PFSK-1 (cell line): ENCODE data around the gene NECAB2.

Experiments
- FOXP2 ChIP-seq: optimal IDR thresholded peaks from 2 replicates; pipeline ENCODE3; 2011; ENCODE audit warnings: borderline replicate concordance, control low read depth, inconsistent platforms; ENCODE audit not compliant: insufficient read depth; ENCODE audit errors: extremely low read length, extremely low read depth
- POLR2AphosphoS5 ChIP-seq: IDR thresholded peaks from 2 replicates; pipeline ENCODE4 v1.6.1; 2012; ENCODE audit warnings: low read depth, mild to moderate bottlenecking, control low read depth, low read length, moderate library complexity
- REST ChIP-seq, 2 experiments: IDR thresholded peaks; 2 replicates each; pipeline versions ENCODE4 v1.6.1 to v1.8.0; 2011 to 2012; ENCODE audit warnings: low read depth in 2 of 2, low read length in 2 of 2, control low read depth in 1 of 2, inconsistent platforms in 1 of 2, mild to moderate bottlenecking in 1 of 2, moderate library complexity in 1 of 2; ENCODE audit not compliant: insufficient read depth in 1 of 2
- SIN3A ChIP-seq: IDR thresholded peaks from 2 replicates; pipeline ENCODE4 v1.6.1; 2012; ENCODE audit warnings: mild to moderate bottlenecking, low read length, moderate library complexity, borderline replicate concordance; ENCODE audit not compliant: insufficient read depth
- TAF1 ChIP-seq: IDR thresholded peaks from 2 replicates; pipeline ENCODE4 v1.6.1; 2012; ENCODE audit warnings: low read length, control low read depth, borderline replicate concordance; ENCODE audit not compliant: insufficient read depth

Gene NECAB2

GRCh38 chr16:84026606-84027005 is 58.6 kb downstream of the NECAB2 start:
- TF ChIP-seq TAF1, result no peak
- no peak for TF ChIP-seq FOXP2
- no peak for TF ChIP-seq SIN3A
- TF ChIP-seq REST (IDR thresholded peaks at IDR 0.05; ENCODE audit: insufficient read depth in 1 of 2, low read depth in 2 of 2, low read length in 2 of 2), result no peak
- TF ChIP-seq POLR2AphosphoS5, result no peak

GRCh38 chr16:84027625-84028024 is 59.6 kb downstream of the NECAB2 start:
- no peak for TF ChIP-seq TAF1
- no peak for TF ChIP-seq REST (IDR thresholded peaks at IDR 0.05; ENCODE audit: insufficient read depth in 1 of 2, low read depth in 2 of 2, low read length in 2 of 2)
- no peak for TF ChIP-seq FOXP2
- no peak for TF ChIP-seq POLR2AphosphoS5
- TF ChIP-seq SIN3A, result no peak

- TF ChIP-seq SIN3A (no peak), REST (IDR thresholded peaks at IDR 0.05; ENCODE audit: insufficient read depth in 1 of 2, low read depth in 2 of 2, low read length in 2 of 2) (no peak), FOXP2 (no peak), POLR2AphosphoS5 (no peak), TAF1 (no peak)
Measured at GRCh38 chr16:84029297-84030047, 61.4 kb downstream of the NECAB2 start.

- TF ChIP-seq FOXP2 (no peak), SIN3A (no peak), REST (IDR thresholded peaks at IDR 0.05; ENCODE audit: insufficient read depth in 1 of 2, low read depth in 2 of 2, low read length in 2 of 2) (no peak), TAF1 (no peak), POLR2AphosphoS5 (no peak)
Measured at GRCh38 chr16:84031556-84031955, 63.5 kb downstream of the NECAB2 start.
